GM19240 (cell line): ENCODE measurements around the gene TMEM154.
"Not testable (repeated sequence)": the region's sequence is repeated elsewhere in the genome, so short reads cannot be mapped to it uniquely, and the experiment has no call there.

Source experiments
- DNase-seq: peaks from one replicate; pipeline ENCODE4 v3.0.0; 2011; ENCODE audit warnings: low spot score; ENCODE audit not compliant: insufficient read length

The TMEM154 gene

DNA sequence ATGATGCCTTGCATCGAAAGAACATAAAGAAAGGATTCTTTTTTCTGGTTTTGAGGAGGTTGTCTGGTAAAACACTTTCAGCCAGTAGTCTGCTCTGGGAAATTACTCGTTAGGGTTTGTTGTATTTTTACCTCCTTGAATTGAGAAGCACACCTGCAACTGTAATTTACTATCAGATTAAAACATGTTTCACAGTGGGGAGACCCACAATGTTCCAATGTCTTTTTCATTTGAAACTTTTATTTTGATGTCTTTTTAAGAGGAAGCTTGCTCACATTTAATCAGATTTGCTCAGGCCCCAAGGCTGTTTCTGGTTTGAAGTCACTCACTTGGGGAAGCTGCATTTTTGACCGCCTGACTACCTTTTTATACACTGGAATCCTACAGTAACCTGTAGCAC lies 12.0 kb downstream of the TMEM154 start:
- DNase-seq, result no peak

DNA sequence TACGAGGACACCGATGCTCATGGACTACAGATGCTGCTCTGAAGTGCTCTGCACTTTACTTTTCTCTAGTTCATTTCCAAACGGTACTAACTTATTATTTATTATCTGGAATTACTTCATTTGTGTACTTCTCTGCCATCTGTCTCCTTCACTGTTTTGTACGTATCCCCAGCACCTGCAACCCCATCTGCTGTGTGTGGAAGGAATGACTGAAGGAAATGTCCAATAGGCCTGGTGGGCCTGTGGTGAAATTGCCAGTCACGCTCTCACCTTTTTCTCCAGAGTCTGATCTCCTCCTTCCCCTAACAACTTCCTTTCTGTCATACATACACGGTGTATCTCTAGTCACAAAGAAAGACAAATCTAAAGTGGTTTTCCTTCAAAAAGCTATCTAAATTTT lies 12.9 kb downstream of the TMEM154 start:
- DNase-seq, result no peak

DNA sequence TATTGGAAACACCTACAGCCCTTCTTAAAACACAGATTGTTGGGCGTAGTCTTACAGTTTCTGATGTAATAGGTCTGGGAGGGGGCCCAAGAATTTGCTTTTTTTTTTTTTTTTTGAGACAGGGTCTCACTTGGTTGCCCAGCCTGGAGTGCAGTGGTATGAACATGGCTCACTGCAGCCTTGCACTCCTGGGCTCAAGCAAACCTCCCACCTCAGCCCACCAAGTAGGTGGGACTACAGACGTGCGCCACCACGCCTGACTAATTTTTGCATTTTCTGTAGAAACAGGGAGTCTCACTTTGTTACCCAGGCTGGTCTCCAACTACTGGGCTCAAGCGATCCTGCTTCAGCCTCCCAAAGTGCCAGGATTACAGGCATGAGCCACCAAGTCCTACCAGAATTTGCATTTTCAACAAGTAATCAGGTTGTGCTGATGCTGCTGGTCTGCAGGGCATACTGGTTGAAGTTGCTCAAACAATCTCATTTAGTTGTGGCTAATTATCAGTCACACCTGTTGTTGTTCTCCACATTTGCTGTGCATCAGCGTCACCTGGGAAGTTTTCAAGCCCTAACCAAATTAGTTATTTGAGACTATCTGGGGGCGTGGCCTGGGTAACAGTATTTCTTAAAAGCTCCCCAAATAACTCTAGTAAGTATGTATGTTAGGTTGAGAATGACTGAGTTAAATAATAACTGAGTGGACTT lies 14.0 kb downstream of the TMEM154 start:
- DNase-seq, result no peak

DNA sequence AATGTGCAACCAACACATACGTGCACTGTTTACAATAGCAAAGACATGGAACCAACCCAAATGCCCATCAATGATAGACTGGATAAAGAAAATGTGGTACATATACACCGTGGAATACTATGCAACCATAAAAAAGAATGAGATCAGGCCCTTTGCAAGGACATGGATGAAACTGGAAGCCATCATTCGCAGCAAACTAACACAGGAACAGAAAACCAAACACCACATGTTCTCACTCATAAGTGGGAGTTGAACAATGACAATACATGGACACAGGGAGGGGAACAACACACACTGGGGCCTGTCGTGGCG lies 15.8 kb downstream of the TMEM154 start:
- not testable (repeated sequence) for DNase-seq

DNA sequence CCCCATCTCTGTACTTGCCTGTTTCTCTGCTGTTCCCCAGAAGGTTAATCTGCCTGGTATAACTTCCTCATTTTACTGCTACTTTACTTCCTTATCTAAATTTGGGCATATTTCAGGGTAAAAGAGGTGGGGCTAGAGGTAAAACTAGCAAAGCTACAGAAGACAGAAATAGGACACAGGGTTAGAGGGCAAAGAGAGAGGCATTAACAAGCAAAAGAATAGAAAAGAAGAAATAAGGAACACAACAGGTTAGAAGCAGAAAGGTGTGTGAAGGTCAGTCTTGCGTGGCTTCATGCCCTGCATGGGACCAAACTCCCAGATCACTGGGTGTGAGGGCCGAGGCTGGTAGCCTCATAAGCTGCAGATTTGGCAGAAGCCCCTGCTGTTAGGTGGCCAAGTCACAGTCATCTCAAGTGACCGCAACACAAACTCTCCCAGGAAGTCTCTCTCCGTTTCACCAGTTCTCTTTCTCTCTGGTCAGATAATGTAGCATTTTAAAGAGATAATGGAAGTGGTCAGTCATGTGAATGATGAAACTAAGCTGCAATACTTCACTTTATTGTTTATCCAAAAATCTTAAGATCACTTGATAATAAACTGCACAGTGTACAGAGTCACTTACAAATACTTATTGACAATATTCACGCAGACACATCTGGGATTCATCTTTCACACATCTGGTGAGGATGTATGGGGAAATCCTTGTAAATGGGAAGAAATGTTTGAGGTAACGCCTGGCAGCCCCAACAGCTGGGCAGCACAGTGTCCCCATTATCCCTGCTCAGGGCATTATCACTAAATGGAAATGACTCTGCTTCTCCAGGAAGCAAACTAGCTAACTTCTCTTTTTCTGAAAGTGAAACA lies 16.4 kb downstream of the TMEM154 start:
- no peak for DNase-seq

DNA sequence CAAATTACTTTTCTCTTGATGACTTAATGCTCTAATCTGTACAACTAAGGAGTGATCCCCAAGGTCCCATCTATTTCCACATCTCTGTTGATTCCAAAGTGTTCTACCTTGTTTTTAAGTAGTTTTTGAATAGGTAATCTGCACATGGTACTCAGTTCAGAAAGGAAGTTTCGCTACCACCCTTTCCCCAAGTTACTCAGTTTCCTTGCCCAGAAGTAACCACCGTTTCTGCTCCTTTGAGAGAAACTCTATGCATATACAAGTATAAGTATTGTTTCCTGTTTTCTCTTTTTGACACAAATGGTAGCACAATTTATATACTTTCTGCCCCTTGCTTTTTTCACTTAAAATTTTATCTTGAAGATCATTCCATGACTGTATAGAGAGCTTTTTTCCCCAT lies 18.1 kb downstream of the TMEM154 start:
- DNase-seq, result no peak

DNA sequence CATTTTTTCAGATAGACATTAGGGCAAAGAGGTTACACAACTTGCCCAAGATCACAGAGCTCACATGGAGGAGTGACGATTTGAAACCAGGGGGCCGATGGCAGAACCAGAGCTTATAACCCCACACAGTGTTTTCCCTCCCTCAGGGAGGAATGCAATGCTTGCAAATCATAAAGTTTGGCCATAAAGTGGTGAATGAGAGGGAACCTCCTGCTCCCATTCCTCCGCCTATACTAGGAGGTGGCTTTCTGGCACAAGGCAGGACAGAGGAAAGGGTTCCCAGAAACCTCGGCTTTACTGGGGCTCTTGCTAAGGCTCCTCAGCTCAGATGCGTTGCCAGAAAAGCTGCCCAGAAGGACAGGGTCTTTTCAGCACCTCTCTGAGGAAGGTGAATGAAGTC lies 19.3 kb downstream of the TMEM154 start:
- DNase-seq, result no peak

DNA sequence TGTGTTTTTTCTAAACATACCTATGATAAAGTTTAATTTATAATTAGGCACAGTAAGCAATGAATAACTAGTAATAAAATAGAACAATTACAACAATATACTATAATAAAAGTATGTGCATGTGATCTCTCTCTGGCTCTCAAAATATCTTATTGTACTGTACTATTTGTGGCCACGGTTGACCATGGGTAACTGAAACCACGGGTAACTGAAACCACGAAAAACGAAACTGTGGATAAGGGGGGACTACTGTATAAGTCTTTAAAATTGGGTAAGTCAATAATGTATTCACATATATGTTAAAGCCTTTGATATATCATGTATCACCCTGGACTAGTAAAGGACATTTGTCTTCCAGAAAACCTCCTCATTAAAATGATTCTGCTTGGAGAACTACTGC lies 20.0 kb downstream of the TMEM154 start:
- DNase-seq, result no peak

DNA sequence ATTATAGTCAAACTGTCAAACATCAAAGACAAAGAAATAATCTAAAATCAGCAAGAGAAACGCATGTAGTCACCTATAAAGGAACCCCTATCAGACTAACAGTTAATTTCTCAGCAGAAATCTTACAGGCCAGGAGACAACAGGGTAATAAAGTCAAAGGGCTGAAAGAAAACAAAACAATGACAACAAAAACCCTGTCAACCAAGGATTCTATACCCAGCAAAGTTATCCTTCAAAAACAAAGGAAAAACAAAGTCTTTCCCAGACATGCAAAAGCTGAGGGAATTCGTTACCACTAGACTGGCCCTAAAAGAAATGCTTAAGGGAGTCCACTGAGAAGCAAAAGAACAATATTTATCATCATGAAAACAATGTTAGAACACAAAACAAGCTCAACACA lies 22.1 kb downstream of the TMEM154 start:
- DNase-seq, result no peak

DNA sequence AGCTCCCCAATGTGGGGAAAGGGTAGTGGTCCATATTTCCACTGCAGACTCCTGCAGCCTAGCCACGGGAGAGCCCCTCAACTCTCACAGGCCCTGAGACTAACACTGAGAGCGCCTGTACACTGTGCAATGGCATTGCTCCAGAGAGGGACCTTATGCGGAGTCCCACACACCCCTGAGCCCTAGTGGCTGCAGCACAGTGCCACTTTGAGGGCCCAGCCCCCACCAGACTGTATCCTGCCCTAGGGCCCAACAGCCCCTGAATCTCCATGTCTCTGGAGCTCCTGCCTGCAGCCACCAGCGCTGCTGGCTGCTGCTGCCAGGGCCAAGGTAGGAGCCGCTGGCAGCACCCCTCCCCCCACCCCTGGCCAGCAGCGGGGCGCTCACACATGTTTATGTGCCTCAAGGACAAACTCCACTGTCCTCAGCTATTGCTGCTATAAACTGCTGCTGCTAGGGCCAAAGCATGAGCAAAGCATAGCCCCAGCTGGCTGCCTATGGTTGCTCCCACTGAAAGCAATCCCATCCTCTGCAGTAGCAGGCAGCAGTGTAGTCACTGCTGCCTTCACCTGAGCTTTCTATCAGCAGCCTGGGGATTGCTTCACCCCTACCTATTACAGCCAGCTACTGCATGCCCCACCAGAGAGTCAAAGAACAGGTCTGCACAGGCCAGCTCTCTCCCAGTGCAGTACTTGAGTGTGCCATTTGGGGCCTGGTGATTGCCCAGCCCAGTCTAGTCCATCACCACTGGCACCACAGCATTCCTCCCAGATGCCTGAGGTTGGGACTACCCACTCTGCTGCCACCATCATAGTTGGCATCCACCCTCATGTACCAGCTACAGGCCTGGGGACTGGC lies 24.3 kb downstream of the TMEM154 start:
- no peak for DNase-seq

DNA sequence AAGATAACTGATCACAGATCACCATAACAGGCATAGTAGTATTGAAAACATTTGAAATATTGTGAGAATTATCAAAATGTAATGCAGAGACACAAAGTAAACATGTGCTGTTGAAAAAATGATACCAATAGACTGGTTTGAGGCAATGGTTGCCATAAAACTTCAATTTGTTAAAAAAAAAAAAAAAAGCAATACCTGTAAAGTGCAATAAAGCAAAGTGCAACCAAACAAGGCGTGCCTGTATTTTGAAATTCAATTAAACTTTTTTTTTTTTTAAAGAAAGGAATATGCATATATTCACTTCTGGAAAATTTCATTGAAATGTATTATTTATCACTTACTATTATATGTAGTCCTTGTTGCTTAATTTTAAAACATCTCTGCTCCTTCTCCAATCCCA lies 27.7 kb downstream of the TMEM154 start:
- no peak for DNase-seq

DNA sequence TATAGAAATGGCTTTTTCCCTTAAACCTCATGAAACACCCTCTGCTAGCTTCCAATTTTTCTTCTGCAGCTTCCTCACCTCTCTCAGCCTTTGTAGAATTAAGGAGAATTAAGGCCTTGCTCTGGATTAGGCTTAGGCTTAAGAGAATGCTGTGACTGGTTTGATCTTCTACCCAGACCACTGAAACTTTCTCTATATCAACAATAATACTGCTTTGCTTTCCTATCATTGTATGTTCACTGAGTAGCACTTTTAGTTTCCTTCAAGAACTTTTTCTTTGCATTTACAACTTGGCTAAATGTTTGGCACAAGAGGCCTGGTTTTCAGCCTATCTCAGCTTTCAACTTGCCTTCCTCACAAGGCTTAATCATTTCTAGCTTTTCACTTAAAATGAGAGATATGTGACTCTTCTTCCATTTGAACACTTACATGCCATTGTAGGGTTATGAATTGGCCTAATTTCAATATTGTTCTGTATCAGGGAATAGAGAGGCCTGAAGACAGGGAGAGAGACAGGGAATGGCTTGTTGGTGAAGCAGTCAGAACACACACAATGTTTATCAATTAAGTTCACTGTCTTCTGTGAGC lies 28.2 kb downstream of the TMEM154 start:
- no peak for DNase-seq

DNA sequence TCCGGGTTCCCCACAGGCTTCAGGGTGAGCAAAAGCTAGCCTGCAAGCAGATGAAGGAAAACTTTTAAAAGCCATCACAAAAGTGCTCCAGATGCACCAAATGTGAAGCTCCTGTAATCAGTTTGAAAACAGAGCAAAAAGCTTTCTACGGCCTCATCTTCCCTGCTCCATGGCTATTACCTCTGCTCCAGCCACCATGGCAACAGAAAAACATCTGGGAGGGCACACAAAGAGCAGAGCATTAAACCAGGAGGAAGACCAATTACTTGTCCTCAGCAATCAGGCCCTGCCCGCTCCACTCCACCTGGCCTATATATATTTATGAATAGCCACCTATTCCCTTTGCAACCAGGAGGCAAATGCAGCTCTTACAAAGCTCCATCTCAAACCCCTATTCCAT lies 33.6 kb downstream of the TMEM154 start:
- DNase-seq, result no peak

DNA sequence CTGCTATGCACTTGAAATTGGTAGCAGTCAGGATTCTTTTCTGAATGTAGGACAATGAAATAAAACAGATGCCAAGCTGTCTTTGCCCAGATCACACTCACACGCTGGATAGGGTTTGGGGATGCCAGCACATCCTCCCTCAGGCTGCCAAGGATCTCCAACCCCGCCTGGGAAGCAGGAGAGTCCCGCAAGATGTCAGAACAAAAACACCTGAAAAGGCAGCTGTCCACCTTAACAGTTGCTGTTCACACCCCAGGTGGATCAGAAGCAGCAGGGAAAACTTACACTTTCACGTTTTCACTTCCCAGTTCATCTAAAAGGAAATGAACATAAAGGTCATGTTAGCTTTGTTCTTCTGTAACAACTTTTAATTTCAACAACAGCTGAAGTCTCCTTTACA lies 35.7 kb downstream of the TMEM154 start:
- no peak for DNase-seq

DNA sequence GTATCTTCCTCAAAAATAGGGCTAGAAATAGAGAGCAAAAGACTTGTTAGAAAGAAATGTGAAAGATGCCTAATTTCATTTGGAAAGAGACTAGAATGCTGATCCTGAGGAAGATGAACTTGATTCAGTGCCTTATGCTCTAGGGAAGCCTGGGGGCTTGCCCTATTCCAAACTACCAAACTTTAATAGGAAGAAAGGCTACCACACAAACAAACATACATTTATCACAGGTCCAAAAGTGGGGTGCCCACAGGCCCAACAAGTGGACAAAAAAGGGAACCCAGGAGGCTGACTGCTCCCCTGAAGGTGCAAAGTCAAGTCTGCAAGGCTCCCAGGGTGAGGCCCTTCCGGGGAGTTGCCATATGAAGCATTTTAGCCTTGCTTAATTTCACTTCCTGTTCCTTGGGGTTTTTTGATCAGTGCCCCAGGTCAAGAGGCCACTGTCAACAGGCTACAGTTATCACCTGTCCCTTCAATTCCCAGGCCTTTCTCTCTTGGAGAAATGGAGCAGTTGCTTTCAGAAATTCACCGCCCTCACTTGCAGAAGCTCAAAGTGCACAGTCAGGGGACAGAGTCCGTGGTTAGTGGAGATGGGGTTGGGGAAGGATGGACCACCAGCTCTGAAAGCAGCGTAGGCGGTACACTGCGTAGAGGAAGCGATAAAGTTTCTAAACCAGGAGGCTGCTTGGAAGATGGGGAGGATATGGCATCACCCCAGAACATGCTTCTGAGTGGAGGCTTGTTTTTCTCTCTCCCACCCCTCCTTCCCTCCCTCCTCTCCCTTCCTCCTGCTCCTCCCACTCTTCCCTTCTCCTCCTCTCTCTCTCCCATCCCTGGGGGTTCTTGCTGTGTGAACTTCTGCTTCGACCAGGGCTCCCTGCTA lies 36.4 kb downstream of the TMEM154 start:
- DNase-seq, result peak; percentile 55

DNA sequence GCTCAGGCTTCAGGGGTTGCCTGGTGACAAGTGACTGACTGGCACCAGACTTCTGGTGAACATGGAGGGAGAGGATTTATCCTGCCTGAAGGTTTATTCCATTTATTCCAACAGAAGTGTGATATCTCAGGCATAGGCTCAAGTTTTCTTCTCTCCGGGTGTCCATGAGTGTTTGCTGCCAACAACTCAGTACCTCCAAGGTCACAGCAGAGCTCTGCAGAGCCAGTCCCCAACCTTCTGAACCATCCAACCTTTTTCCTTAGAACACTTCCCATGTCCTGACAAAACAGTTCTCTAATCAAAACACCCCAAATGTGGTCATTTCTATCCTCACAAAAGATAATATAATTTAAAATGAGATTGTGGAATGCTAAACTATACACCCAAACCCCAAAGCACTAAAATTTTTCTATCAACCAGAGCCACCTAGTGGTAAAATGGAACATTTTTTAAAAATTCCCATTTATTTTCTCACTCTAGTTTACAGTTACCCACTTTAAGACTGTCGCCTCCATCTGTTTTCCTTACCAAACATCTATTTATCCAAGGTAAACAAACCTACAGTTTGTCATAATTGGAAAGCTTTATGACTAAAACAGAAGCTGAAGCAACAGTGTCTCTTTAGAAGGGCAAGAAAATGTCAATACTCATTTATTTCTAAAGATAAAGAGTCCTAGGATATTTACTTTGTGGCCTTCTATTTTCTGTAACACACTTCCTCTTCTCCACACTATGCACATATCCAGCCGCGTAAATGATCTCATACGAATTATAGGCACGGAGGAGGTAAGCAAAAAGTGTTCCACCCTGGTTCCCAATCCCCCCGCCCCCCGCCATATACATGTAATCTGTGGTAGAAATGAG lies 39.5 kb downstream of the TMEM154 start:
- DNase-seq, result no peak

DNA sequence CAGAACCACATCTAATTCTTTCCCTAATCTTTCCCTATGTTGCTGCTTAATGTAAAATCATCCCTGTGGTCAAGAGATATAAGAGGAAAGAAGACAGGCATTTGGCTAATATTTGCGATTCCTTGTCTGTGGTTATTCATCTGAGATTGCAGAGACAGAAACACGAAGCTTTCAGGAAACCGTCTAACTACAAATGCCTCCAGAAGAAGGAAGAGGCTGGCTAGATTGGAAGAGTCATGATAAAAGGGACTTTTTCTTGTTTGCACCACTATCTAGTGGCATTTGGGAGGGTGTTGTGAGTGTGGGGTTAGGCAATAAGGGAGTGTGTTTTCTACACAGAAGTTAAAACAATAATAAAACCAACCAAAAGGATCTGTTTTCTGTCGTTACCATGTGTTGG lies 43.9 kb downstream of the TMEM154 start:
- DNase-seq, result no peak

DNA sequence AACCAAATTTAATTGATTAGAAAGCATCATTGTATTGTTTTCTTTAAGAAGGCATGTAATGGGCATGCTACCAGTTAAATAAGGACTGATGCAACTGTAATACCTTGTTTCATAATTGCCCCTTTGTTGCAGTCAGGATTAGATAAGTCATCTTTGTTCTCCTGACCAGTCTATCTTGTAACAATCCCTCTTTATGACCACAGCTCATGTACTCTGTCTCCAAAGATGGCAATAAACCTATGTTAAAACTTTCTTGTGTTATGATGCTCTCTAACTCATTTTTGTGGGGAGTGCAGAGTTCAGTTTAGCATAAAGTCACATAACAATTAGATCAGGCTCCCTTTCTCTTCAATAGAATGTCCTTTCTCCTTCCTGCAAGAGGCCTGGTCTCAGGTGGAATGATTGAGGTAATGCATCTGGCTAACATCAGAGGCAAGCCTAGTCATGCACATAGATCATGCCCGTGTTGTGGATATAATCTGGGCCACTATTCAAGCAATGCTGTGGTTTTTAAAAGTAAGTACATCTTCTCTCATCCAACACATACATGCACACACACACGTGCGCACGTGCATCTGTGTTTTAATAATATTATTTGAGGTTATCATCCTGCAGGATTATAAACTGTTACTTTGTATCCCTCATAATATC lies 45.6 kb downstream of the TMEM154 start:
- DNase-seq, result no peak

DNA sequence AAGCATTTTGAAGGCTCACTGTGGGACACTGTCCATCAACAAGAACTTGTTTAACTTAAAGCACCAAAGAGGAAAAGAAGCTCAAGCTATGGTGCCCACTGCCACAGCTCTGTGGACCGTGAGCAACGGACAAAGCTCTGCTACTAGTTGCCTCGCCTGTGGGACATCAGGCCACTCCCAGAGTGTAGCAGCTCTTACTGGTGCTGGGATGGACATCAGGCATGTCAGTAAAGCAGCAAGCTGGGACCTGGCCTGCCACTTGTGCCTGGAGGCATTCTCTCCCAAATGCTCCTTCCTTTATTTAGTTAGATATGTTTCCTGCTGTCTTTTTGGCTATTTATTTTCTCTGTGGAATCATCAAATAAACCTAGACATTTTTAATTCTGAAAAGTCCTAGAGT lies 46.7 kb downstream of the TMEM154 start:
- DNase-seq, result no peak
